Stimulated activated CD4-positive, alpha-beta T cell treated with anti-CD3 and anti-CD28 coated beads, Interleukin-4, amount 100 ng/mL, for 4 hours (primary cell): ENCODE results near the gene RESF1.
A peak's percentile ranks its signal among the peaks of the same experiment; 100 is the strongest.
"Not testable (repeated sequence)": the region's sequence is repeated elsewhere in the genome, so short reads cannot be mapped to it uniquely, and the experiment has no call there.

Source experiments
- DNase-seq, 2 experiments: peaks; one replicate each; pipeline ENCODE4 v3.0.0-alpha.2; 2020

RESF1 gene, protein sequence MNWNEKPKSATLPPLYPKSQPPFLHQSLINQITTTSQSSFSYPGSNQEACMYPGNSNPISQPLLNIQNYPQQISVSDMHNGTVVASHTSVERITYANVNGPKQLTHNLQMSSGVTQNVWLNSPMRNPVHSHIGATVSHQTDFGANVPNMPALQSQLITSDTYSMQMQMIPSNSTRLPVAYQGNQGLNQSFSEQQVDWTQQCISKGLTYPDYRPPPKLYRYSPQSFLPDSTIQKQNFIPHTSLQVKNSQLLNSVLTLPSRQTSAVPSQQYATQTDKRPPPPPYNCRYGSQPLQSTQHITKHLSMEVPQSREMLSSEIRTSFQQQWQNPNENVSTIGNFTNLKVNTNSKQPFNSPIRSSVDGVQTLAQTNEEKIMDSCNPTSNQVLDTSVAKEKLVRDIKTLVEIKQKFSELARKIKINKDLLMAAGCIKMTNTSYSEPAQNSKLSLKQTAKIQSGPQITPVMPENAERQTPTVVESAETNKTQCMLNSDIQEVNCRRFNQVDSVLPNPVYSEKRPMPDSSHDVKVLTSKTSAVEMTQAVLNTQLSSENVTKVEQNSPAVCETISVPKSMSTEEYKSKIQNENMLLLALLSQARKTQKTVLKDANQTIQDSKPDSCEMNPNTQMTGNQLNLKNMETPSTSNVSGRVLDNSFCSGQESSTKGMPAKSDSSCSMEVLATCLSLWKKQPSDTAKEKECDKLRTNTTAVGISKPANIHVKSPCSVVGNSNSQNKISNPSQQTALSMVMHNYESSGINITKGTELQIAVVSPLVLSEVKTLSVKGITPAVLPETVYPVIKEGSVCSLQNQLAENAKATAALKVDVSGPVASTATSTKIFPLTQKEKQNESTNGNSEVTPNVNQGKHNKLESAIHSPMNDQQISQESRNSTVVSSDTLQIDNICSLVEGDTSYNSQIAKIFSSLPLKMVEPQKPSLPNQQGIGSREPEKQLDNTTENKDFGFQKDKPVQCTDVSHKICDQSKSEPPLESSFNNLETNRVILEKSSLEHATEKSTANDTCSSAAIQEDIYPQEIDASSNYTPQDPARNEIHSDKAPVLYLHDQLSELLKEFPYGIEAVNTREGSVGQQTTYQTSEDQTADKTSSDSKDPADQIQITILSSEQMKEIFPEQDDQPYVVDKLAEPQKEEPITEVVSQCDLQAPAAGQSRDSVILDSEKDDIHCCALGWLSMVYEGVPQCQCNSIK (N-terminal part only)

DNA sequence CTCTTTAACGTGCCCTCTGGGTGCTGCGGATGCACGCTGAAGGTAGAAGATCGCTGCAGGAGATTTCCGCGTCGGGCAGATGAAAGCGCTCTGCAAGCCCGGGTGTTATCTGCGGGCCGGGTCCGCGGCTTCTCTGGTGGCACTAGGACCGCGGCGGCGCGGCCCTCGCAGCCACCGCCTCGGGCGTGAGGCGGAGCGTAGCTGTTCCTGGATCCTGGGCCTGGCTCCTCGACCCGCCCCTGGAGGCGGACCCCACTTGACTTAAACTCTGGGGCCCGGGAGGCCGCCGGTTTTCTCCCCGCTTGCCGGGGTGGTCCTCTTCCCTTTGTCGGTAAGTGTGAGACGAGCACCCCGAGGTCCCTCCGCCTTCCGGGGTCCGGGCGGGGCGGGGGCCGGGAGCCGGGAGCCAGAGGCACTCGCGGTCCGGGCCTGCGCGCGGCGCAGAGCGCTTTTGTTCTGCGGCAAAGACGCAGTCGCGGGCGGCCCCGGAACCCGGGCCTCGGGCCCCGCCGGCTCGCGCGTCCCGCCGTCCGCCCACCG is at the start of gene RESF1:
RESF1 (plus strand) TSS at position 255 of the 540 bp plus-strand sequence. CDS start 21,541 bp downstream, outside the sequence.
- DNase-seq = peak; percentile 80 to 83

GRCh38 chr12:31914927-31915326 is 44.3 kb upstream of the RESF1 start:
- no peak for DNase-seq

DNA sequence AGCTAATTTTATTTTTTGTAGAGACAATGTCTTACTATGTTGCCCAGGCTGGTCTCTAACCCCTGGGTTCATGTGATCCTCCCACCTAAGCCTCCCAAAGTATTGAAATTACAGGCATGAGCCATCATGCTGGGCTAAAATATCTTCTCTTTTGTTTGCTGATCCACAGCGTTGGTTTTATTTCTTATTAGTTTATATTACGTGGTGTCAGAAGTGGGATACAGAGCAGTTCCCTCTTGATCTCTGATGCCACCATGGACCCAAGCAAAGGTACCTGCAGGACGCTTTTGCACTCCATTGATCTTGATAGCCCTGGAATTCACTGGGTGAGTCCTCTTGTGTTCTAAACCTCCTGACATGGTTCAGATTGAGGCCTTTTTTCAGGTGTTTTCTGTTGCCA is 43.8 kb upstream of the RESF1 start:
- DNase-seq = no peak

GRCh38 chr12:31922341-31923062 is 36.7 kb upstream of the RESF1 start:
- DNase-seq = no peak

DNA sequence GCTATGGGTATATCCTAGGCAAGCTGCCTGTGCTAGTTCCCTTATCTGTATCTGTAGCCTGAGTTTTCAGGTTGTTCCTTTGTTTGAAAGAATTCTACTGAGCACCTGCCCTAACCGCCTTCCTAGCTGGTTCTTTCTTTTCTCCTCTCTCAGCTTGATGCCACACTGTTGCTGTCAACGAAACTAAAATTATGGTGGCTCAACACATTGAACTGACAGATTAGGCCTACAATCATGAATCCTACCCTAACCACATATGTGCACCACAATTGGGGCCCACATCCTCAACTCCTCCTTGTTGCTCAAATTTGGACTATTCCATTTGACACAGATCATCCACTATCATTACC is 36.2 kb upstream of the RESF1 start:
- DNase-seq = no peak

- DNase-seq = peak in 1 of 2 experiments; percentile 7
Observed at GRCh38 chr12:31928246-31929026, 30.8 kb upstream of the RESF1 start.

DNA sequence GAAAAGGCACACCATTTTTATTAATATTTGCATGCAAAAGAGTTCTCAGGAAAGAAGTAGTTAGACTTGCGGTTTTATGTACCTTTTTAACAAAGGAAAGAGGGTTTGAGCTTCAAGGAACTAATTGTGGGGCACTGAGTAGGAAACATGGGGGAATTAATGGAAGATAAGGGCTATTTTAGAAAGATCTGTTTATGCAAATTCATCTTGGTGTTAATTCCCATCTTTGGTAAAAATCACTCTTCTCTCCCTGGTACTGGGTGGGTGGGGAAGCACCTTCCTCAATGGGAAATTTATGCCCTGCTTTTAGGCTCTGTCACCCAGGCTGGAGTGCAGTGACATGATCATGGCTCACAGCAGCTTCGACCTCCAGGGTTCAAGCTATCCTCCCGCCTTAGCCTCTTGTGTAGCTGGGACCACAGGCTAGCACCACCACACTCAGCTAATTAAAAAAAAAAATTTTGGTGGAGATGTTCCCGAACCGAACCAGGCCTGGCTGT is 30.1 kb upstream of the RESF1 start:
- peak; percentile 7 to 59 for DNase-seq

DNA sequence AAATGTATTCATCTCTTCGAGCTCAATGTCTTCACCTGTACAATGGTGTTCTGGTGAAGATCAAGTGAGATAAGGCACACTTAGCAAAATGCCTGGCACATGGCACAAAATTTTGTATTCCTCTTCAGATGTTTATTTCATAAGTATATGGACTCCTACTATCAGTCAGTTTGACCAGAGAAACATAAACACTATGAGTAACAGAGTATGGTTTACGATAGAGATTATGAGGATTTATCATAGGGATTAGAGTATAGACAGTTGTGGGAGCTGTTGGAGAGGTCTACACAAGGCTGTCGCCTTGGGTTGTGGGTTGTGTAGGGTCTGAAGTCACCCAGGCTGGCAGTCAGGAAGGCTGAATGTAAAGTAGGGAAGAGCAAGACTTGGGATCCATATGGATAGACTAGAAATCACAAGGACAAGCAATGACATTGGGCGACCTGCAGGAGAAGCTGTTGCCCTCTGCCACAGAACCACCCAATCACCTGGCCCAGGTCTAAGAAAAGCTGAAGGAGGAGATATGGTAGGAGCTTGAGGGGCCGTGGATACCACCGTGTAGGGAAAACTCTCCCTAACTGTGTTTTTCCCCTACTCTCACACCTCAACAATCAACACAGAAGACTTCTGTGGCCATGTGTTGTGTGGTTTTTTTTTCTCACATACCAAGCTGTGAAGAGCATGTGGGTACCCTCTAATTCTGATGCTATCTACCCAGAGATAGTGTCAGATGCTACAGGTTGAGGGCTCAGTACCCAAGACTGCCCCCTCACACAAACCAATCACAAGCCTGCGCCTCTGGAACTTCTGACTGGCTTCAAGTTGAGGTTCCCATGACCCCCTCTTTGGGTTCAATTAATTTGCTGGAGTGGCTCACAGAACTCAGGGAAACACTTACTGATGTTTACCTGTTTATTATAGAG is 27.2 kb upstream of the RESF1 start:
- peak in 1 of 2 experiments; percentile 3 for DNase-seq

GRCh38 chr12:31944299-31944698 is 14.9 kb upstream of the RESF1 start:
- no peak for DNase-seq

DNA sequence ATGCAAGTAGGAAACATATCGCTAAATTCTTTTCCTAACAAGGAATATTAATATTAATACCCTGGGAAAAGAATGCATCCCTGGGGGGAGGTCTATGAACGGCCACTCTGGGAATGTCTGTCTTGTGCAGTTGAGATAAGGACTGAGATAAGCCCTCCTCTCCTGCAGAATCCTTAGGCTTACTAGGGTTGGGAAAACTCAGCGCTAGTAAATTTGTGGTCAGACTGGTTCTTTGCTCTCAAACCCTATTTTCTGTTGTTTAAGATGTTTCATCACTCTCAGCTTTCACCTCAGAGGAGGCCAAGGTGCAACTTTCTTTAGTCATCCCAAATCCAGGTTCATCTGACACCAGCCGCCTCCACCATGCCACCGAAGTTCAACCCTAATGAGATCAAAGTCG is 11.2 kb upstream of the RESF1 start:
- no peak for DNase-seq

DNA sequence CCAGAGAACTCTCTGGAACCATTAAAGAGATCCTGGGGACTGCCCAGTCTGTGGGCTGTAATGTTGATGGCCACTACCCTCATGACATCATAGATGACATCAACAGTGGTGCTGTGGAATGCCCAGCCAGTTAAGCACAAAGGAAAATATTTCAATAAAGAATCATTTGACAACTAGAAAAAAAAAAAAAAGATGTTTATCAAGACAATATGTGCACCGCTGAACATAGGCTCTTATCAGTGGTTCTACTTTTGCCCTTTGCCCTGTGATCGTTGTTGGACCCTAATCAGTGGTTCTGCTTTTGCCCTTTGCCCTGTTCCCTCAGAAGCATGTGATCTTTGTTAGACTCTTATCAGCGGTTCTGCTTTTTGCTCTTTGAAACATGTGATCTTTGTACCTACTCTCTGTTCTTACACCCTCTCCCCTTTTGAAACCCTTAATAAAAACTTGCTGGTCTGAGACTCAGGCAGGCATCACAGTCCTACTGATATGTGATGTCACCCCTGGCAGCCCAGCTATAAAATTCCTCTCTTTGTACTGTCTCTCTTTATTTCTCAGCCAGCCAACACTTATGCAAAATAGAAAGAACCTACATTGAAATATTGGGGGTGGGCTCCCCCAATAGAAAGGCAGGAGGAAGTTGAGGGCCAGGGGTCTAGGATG is 10.4 kb upstream of the RESF1 start:
- DNase-seq = not testable (repeated sequence)

GRCh38 chr12:31950088-31950487 is 9.1 kb upstream of the RESF1 start:
- DNase-seq = no peak

DNA sequence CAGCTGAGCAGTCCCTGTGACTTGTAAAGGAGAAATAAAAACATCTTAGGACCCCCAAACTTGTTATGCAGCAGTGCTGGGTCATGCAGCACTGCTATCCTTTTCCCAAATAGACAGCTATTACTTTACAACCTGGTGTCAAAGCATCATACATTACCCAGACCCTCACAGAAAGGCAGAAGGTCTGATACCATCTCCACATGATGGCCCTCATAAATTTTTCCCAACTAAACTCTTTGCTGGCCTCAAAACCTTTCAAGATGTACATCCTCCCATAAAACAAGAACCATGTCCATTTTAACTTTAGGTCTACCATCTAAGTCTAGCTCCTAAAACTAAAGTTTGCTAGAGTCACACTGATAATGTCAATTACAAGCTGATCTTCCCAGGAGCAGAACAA is 8.7 kb upstream of the RESF1 start:
- no peak for DNase-seq

DNA sequence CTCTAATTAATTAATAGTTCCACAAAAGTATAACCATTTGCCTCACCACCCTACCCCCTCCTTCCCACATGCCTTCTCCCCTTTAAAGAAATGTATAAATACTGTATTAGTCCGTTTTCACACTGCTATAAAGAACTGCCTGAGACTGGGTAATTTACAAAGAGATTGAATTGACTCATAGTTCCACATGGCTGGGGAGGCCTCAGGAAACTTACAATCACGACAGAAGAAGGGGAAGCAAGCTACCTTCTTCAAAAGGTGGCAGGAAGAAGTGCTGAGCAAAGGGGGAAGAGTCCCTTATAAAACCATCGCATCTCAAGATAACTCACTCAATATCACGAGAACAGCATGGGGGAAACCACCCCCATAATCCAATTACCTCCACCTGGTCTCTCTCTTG is 8.2 kb upstream of the RESF1 start:
- peak in 1 of 2 experiments; percentile 9 for DNase-seq

GRCh38 chr12:31951939-31952338 is 7.3 kb upstream of the RESF1 start:
- DNase-seq = no peak

DNA sequence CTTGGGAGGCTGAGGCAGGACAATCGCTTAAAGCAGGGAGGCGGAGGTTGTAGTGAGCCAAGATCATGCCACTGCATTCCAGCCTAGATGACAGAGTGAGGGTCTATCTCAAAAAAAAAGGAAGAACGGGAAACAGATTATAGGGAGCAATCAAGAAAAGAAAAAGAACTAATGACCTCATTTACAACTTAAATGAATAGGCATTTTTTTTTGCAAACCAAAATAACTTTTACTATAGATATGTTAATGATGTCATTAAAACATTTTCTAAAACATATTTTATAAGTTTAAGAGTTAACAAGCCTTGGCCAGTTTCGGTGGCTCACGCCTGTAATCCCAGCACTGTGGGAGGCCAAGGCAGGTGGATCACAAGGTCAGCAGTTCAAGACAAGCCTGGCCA is 6.8 kb upstream of the RESF1 start:
- DNase-seq = no peak

GRCh38 chr12:31954925-31955858 is 4.0 kb upstream of the RESF1 start:
- no peak for DNase-seq

DNA sequence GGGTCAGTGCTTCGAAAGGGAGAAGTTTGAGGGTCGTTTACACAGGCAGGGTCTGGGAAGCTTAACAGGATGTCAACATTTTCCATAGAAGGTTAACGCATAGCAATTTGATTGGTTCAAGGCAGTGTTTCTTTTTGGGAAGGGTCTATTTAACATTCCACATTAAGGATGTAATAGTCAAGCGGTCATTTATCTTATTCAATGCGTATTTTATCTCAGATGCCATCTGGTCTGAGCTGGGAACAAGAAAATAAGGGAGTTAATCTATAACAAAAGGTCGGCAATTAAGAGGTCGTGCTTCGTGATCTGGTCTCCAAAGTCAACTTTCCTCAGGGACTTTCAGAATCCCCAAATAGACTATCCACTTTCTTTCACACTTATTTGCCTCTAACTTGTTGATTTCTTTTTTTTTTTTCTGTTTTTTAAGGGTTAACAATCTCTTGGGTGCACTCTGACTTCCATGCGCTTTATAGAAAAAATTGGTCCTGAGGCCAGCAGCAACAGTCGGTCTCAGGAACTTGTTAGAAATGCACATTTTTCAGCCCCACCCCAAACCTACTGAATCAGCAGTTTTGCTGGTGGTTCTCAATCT is 550 bp upstream of the RESF1 start:
- DNase-seq = no peak
